ACHN (cell line): Measurements from ENCODE around the gene CFDP1.

Experiments used
- DNase-seq: peaks from one replicate; pipeline ENCODE4 v3.0.0-alpha.2; 2015
- in situ Hi-C: cut with HindIII; loops from 2 replicates; pipeline ENCODE4 v1.10.0; 2017; ENCODE audit warnings: low sequenced_read_pairs, low pct_ligation_motif_present, low pct_unique_long_range_greater_than_20kb

Gene CFDP1

DNA sequence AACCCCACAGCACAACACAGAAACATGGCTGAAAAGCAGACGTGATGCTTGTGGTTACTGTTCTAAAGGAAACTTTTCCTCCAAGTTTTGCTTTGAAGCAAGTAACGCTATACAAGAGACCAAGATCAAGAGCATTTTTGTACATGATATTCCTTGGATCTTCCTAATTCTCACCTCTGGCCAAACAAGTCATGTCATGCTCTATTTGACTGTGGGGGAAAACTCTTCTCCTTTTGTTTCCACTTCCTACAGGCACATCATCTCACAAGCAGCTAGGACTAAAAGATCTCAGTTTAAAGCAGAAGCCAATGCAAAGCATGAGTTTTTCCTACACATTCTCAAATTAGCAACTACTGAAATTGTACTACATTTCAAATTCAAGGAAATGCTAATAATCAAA, 50.7 kb downstream of the CFDP1 start:
- in situ Hi-C loops: loop anchor here (25.0 kb wide), 1 partner anchor 145 kb away; no protein-coding TSS in a partner anchor
- no peak for DNase-seq

DNA sequence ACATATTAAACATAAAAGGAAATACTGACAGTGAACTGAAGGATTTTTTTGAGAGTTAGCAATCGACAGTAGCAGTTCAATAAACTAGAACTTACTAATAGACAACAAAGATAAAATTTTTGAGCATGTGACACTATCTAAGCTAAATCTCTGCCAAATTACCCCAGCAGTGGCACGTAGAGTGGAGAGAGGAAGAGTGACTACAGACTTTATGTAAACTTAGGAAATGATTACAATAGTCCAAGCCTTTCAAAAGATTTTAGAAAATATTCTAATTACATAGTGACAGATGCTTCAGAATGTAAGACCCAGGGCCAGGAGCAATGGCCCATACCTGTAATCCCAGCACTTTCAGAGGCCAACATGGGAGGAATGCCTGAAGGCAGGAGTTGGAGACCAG, 52.4 kb downstream of the CFDP1 start:
- in situ Hi-C loops: loop anchor here (25.0 kb wide), 1 partner anchor 144 kb away; no protein-coding TSS in a partner anchor
- no peak for DNase-seq

DNA sequence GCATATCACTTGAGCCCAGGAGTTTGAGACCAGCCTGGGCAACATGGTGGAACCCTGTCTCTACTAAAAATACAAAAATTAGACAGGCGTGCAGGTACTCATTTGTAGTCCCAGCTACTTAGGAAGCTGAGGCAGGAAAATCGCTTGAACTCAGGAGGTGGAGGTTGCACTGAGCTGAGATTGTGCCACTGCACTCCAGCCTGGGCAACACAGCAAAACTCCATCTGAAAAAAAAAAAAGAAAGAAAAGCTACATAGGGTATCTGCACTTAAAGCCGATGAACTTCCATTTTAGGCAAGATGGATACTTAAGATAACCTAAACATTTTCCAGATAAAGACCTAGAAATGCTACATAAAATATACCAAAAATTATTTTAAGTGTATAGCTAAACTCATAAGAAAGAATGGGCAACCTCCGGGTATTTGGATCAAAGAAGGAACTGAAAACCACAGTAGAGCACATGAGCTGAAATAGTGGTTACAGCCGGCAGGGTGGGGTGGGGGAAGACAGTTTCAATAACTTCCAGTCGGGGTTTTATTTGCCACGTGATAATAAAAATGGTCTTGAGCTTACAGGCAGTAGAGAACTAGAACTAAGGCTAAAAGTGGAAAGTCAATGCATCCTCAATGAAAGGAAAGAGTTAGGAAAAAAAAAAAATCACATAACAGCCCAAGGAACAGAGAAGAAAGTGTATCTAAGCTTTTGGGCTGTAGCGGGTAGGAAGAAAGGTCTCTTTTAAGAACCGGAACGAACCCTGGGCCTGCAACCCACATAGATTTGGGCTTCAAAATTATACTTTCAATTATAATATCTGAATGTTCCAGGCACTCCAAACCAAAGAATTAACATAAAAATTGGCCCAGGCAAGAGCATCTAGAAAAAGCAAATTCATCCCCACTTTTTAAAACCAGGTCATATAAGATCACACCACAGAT, 53.1 kb downstream of the CFDP1 start:
- in situ Hi-C loops: loop anchor here (25.0 kb wide), 1 partner anchor 143 kb away; no protein-coding TSS in a partner anchor
- no peak for DNase-seq

DNA sequence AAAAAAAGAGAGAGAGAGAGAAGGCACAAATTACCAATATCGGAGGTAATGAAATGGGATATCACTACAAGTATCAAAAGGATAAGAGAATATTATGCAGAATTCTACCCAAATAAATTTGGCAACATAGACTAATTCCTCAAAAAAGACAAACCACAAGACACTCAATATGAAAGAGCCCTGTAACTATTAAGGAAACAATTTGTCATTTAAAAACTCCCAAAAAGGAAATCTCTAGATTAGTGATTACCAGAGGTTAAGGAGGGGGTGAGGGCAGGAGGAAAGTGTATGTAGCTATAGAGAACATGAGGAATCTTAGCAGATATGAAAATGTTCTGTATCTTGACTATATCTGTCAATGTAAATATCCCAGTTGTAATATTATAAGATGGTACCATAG, 54.0 kb downstream of the CFDP1 start:
- in situ Hi-C loops: loop anchor here (25.0 kb wide), 1 partner anchor 142 kb away; no protein-coding TSS in a partner anchor
- no peak for DNase-seq

DNA sequence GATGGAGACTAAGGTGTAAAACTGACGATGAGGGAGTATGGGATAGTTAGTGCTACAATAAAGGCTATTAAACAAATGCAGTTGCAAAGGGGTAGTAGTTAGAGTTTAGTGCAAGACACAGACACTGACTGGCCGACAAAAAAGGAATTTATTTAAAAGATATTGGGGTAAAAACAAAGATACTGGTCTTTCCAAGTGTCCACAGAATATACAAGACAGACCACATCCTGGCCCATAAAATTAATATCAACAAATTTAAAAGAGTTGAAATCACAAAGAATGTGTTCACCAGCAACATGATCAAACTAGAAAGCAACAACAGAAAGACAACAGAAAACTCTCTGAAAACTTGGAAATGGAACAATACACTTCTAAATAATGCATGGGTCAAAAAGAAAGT, 54.7 kb downstream of the CFDP1 start:
- no peak for DNase-seq
- in situ Hi-C loops: loop anchor here (25.0 kb wide), 1 partner anchor 141 kb away; no protein-coding TSS in a partner anchor

DNA sequence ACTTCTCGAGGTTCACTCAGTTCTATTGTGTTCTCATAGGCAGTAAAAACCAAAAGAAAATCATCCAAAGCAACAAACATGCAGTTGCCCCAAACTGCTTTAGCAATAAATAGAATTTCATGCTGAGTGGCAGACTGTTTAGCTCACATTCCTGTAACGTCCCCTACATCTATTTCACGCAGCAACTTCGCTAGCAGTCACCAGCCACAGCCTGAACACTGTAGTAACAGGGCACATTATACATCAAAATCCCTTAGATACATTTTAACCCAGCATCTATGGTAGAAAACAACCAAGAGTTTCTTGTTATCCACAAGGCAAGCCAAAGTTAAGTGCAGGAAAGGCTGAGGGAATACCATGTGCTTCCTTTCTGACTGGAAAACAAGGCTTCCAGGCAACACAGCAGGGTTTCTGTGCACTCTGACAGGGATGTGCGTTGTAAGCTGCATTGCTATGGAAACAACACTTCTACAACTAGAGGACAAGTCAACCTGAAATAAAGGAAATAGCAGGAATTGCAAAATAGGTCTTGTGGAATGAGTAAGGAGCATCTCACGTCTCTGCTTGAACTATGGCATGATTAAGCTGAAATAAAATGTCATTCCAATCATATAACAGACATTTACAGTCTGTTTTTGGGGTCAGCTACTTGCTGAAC, 55.4 kb downstream of the CFDP1 start:
- in situ Hi-C loops: loop anchor here (25.0 kb wide), 1 partner anchor 141 kb away; no protein-coding TSS in a partner anchor
- peak; percentile 84 for DNase-seq

DNA sequence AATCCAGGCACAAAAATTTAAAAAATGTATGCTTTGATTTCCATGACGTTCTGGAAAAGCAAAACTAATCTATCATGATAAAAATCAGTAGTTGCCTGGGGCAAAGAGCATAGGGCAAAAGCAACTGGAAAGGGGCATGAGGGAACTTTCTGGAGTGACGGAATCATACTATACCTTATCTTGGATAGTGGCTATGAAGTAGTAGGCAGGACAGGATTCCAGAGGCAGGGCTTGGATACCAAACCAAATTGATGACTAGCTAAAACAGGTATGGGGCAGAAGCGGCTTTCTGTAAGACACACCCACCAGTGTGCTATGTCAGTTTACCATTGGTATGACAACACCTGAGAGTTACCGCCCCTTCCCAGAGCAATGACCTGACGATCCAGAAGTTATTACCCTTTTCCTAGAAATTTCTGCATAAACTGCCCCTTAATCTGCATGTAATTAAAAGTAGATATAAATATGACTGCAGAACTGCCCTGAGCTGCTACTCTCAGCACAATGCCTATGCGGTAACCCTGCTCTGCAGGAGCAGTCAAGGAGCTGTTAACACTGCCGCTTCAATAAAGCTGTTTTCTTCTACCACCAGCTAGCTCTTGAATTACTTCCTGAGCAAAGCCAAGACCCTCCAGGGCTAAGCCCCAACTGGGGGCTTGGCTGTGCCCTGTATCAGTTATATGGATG, 56.7 kb downstream of the CFDP1 start:
- in situ Hi-C loops: loop anchor here (25.0 kb wide), 1 partner anchor 139 kb away; no protein-coding TSS in a partner anchor
- no peak for DNase-seq

DNA sequence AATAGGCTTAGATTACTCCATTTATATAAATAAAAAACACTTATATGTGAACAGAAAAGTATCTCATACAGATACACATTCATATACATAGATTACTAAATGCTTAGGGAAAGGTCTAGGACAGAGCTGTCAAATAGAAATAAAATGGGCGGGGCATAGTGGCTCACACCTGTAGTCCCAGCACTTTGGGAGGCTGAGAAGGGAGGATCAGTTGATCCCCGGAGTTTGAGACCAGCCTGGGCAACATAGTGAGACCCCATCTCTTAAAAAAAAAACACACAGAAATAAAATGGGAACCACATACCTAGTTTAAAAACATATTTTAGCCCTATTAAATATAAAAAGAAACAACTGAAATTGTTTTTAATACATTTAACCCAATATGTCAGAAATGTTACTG, 58.9 kb downstream of the CFDP1 start:
- in situ Hi-C loops: no loop called here
- DNase-seq: no peak

DNA sequence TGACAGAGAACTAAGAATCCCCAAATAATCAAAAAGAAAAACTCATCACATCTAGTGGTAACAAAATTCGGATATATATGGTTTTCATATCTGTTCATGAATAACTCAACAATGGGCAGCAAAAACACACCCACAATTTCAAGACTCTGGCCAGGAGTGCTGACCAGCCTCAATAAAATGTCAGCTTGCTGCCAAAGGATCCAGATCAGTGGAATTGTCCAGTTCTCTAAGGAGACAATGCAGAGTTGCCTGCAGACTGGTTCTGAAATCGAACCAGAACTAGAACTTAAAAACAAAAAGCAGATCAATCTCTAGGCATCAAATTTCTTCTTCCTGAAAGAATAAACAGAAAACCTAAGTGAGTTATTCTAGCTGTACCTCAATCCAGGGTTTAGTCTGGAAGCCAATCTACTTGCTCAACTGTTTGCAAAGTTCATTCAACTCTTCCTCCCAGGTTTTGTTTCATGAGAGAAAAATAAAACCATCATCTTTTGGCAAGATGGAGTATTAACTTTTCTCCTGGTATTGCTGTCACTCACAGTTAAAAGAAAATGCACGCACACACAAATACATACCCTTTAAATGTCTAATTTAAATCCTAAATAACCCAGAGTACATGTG, 61.0 kb downstream of the CFDP1 start:
- DNase-seq: no peak
- in situ Hi-C loops: no loop called here

DNA sequence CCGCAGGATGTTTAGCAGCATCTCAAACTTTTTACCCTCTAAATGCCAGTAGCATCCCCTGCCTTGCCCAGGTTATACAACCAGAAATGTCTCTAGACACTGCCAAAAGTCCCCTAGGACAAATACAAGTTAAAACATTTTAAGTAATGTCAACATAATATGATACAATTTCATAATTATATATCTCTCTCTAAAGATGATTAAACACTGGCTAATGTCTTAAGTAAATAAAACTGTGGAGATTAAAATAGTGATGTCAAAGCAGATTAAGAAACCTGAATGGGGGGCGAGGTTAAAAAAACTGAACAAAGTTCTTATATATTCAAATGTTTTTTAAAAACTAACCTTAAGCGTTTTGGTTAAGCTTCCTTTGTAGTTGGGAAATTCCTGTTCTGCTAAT, 62.1 kb downstream of the CFDP1 start:
- in situ Hi-C loops: no loop called here

DNA sequence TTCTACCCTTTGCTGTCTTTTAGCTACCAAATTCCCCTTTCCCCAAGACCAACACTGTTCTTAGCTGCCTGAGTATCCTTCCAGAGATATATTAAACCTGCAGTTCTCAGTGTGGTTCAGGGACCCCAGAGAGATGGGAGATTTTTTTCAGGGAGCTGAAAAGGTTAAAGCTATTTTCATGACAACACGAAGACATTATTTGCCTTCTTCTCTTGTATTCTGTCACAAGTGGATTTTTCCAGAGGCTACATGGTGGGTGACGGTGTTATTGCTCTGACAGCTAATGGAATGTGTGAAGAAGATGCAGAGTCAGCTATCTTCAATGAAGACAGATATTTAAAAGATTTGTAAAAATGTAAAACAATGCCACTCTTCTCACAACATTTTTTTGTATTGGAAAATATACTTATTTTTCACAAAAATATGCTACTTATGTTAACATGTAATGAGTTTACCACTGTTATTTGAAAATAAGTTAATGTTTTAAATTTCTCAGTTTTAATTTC, 69.0 kb downstream of the CFDP1 start:
- DNase-seq: no peak
- in situ Hi-C loops: no loop called here

More for the DNA sequence above, 62.1 kb downstream of the CFDP1 start:
- no peak for DNase-seq

DNA sequence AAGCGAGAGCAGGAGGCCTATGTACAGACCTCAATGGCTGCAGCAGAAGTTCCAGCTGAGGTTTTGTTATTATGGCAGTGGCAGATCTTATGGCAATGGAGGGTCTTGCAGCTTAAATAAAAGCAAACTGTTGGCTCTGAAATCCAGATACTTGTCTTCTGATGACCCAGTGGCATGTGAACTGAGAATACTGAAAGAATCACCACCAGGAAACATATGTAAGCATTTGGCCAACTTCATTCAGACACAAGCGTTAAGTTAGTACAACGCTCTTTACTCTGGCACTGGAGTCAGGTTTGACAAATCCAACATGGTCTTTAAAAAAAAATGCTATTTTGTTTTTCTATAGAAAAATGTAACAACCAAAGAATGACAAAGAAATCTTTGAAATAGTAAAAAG, 70.5 kb downstream of the CFDP1 start:
- DNase-seq: no peak
- in situ Hi-C loops: no loop called here

DNA sequence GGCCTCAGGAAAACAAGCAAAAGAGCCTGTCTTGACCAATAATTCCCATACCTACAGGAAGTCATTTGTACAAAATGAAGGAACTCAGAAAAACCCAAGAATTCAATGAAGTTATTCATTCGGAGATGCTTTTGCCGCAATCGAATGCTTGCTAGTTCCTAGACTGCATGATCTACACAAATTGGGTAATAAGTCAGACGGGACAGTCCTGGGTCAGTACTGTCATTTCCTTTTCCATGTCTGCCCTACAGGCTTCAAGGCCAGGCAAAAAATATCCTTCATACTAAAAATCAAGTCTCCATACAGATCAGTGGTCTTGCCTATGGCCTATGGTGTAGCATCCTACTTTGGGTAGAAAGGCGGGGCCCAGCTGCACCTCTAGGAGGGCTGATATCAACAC, 71.4 kb downstream of the CFDP1 start:
- DNase-seq: no peak
- in situ Hi-C loops: no loop called here

DNA sequence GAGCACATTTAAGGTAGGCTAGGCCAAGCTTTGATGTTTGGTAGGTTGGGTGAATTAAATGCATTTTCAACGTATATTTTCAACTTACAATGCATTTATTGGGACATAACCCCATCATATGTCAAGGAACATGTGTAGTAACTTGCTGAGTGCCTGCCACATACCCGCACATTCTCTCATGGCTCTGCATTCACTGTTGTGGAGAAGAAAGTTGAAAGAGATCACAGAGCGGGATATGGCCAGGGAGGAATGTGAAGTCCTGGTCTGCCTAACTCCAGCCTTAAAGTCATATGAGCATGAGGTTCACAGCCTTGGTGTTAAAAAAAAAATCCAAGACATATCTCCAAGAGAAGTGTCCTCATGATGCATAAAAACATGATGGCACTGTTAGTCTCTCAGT, 79.1 kb downstream of the CFDP1 start:
- DNase-seq: no peak
- in situ Hi-C loops: no loop called here

DNA sequence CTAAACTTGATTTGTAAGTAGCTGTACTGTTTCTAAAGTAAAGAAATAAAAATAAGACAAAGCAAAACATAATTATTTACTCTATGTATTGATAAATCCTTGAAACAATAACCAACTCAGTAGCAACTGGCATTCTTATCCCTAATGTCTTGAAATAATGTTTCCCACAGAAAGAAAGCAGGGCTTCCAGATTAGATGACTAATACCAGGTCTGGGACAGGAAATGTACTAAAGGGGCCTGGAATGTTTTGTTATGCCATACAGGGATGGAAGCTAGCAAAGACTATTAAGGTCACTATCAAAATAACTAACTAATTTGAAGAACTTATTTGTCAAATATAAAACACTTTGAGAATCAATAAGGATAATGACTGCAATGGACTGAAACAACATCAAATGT, 82.1 kb downstream of the CFDP1 start:
- in situ Hi-C loops: no loop called here
- peak; percentile 58 for DNase-seq

DNA sequence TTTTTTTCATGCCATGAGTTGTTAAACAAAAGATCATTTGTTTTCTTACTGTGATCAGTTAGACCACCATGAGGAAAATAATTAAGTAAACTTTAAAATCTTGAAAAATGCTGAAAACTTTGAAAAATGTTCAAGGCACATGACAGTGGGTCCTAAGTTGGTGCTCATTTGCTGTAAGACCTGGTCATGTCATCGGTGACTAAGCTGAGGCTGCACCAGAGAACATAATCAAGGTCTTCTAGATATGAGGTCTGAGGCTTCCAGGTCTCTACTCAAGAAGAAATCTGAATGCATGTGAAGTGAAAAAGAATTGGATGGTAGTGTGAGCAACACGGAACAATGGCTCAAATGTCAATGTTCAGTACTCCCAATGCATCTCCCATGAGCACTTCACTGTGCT, 87.6 kb downstream of the CFDP1 start:
- DNase-seq: no peak
- in situ Hi-C loops: no loop called here

DNA sequence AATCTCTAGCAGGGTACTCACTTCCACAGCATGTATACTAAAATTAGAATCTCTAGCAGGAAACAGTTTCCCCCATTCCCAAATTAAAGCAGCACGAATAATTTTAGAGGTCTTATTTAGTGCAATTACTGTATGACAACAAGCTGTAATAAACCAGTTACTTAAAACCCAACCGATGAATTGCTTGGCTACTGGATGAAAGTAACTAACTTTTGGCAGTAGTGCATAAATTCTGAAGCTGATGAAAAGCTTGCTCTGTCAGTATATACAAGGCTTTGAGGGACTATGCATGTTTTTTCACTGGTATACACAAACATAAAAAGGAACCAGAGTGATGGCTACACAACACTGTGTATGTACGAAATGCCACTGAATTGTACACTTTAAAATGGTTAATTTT, 89.4 kb downstream of the CFDP1 start:
- in situ Hi-C loops: no loop called here
- DNase-seq: no peak

DNA sequence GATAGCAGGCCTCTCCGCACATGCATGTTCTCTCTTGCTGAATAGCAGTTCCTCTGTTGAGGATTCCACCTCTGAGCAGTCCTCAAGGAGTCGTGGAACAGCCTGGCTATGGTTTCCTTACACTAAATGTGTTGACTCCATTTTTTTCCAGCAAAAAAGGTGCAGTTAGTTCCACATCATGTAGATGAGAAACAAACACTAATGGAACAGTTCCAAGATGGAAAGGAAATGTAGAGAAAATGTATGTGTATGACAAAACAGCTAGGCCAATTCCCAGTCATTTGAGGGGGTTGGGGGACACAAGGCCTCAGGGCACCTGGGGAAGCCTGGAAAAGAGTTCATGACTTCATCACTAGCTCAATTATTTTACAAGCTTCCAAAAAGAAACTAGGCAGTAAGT, 90.0 kb downstream of the CFDP1 start:
- no peak for DNase-seq
- in situ Hi-C loops: no loop called here
